GM19240 (cell line): ENCODE results near the gene HIGD1C.

Experiments used
- DNase-seq: peaks from one replicate; pipeline ENCODE4 v3.0.0; 2011; ENCODE audit warnings: low spot score; ENCODE audit not compliant: insufficient read length

HIGD1C gene

GRCh38 chr12:50981319-50982239 lies 29.2 kb downstream of the HIGD1C start:
- no peak for DNase-seq

- no peak for DNase-seq
These were observed 32.4 kb downstream of the HIGD1C start for GRCh38 chr12:50984586-50985298.

GRCh38 chr12:50985322-50985721 lies 33.0 kb downstream of the HIGD1C start:
- DNase-seq = no peak

GRCh38 chr12:50986966-50987737 lies 34.8 kb downstream of the HIGD1C start:
- no peak for DNase-seq

GRCh38 chr12:50988051-50988450 lies 35.7 kb downstream of the HIGD1C start:
- no peak for DNase-seq

GRCh38 chr12:50988871-50989270 lies 36.5 kb downstream of the HIGD1C start:
- no peak for DNase-seq

GRCh38 chr12:50990147-50990727 lies 37.9 kb downstream of the HIGD1C start:
- no peak for DNase-seq

- DNase-seq = no peak
These were observed 38.4 kb downstream of the HIGD1C start for GRCh38 chr12:50990791-50991190.

- DNase-seq = no peak
These were observed 38.9 kb downstream of the HIGD1C start for GRCh38 chr12:50991291-50991690.

- DNase-seq = no peak
These were observed 40.5 kb downstream of the HIGD1C start for GRCh38 chr12:50992819-50993218.

GRCh38 chr12:50999093-50999492 lies 46.7 kb downstream of the HIGD1C start:
- DNase-seq = no peak

- no peak for DNase-seq
These were observed 47.9 kb downstream of the HIGD1C start for GRCh38 chr12:51000245-51000644.

GRCh38 chr12:51001799-51002198 lies 49.5 kb downstream of the HIGD1C start:
- DNase-seq = no peak

- no peak for DNase-seq
These were observed 52.2 kb downstream of the HIGD1C start for GRCh38 chr12:51004504-51004903.

GRCh38 chr12:51005030-51005429 lies 52.7 kb downstream of the HIGD1C start:
- DNase-seq = no peak

- no peak for DNase-seq
These were observed 53.3 kb downstream of the HIGD1C start for GRCh38 chr12:51005671-51006070.

GRCh38 chr12:51008329-51009055 lies 56.1 kb downstream of the HIGD1C start:
- DNase-seq = no peak

GRCh38 chr12:51009056-51009440 lies 56.7 kb downstream of the HIGD1C start:
- no peak for DNase-seq

- DNase-seq = no peak
These were observed 59.6 kb downstream of the HIGD1C start for GRCh38 chr12:51011955-51012354.

- DNase-seq = no peak
These were observed 60.4 kb downstream of the HIGD1C start for GRCh38 chr12:51012570-51013236.
